ENCODE results near the gene DOK6.

The DOK6 gene

DNA sequence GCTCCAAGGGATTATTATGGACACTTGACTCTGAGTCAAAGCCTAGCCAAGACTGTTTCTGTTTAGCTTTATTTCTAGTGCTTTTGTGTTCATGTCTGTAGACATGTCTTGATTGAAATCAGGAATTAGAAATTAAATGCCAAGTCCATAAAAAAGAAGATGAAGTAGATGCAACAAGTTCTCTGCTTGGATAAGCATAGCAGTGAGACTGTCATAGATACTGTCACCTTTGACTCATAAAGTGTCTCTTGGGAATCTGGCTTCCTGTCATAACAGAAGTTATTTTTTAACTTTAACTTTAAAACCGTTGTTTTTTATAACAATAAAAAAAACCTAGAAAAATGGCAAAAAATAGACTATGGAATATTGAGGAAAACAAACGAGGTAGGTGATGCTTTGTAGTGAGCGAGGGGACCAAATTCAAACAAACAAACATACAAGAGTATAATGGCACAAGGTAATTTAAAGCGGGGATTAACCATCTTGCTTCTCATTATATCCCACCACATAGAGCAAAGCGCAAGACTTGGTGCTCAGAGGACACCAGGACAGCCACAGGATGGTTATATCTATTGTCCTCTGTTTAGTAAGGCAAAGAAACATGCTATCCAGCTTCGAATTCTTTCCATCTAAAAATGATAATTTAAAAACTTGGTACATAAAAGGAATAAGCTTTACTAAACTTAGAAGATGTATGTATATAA is 482.4 kb downstream of the DOK6 start:
- no peak for DNase-seq

DNA sequence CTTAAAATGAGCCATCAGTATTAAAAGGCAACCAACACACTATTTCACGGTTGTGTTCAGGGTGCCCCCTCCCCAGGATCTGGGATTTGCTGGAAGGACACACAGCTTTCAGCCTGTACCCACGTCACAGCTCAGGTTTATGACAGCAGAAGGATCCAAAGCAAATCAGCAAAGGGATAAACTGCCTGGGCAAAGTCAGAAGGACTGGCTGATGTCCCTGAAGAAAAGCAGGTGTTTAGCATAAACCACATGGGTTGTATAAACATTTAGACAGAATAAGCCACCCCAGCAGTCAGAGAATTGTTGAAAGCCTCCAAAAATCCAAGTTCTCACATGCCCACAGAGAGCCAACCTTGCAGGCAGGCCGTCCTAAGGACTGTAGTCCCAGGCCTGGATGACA is 483.1 kb downstream of the DOK6 start:
- DNase-seq, result no peak

DNA sequence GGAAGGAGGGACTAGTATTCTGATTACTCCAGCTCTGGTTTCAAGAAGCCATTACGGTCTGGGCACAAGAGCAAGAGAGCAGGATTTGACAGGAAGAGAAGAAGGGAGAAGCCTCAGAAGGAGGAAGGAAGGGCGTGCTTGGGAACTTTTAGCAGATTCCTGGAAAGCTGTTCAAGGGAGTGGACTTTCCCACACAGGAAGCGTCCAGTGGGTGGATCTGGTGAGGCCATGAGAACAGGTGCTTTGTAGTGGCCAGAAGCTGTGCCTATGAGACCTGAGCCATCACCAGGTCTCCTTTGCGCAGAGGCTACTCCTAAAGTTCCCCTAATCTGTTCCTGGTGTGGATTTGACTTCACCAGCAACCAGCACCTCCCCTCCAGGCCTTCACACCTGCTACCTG is 484.7 kb downstream of the DOK6 start:
- no peak for DNase-seq

DNA sequence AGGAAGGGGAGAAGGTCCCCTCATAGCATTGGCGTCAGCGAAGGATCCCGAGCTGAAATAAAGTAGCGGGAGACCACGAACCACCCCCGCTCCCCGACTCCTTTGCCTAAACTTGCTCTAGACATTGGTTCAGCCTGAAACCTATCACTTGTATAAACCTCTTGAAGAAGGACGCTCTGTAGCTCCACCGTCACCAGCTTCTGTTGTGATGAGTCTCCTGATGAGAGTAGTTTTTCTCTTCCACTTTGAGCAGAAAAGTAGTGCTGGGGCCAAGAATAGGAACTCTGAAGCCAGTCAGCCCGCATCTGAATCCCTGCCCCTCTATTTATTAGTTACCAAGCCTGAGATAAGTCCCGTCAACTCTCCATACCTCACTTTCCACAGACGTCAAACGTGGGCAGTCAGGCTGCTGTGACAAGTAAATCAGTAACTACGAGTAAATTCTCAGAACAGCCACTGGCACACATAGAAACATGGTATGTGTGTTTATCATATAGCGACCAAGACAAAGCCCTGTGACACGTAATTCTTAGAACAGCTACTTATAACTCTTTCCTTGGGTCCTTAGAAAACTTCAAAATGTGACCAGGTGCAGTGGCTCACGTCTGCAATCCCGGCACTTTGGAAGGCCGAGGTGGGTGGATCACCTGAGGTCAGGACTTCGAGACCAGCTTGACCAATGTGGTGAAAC is 485.3 kb downstream of the DOK6 start:
- no peak for DNase-seq

DNA sequence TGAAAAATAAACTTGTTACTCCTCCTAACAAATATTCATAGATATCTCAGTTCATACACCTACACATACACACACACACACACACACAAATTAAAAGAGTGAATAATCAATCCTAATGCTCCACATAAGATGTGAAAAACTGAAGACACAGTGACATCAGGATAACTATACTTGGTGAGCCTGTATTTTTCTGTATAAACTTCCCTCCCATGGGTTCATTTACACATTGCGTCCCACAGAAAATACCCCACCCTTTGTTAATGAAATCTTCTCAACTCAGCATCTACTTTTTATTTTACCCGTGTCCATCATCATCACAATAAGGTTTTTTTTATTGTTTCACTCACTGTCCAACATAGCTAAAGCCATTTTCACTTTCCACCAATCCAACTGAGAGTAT is 486.6 kb downstream of the DOK6 start:
- no peak for DNase-seq

DNA sequence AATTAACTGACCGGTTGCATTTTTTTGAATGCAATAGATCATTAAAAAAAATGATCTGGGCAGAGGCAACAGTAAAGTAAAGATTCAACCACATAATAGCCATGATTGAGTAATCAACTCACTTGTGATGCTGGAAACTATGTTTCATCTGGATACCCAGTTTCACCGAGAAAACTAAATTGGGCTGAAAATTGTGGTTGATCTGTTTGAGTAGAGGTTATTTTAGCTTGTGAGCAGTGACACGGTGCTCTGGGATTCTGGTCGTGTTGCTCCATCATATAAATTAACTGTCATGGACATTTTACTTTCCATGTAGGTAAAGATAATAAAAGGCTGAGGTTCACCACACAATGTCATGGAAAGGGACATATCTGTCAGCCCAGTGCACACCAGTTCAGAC is 488.3 kb downstream of the DOK6 start:
- DNase-seq, result no peak

DNA sequence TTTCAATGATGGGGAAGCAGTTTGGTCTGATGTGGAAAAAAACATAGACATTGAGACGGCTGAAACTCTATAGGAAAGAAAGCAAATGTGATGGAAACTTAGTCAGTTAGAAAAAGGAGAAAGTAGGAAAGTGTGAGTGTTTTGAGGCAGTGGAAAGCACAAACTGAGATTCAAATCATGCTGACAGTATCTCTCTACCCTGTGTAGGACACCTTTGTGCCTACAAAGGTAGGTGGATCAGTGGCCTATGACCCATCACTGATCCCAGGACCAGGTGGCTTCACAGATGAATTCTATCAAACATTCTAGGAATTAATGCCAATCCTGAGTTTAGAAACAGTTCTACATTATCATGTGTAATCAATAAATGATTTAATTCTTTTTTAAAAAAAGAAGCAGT is 489.9 kb downstream of the DOK6 start:
- no peak for DNase-seq

DNA sequence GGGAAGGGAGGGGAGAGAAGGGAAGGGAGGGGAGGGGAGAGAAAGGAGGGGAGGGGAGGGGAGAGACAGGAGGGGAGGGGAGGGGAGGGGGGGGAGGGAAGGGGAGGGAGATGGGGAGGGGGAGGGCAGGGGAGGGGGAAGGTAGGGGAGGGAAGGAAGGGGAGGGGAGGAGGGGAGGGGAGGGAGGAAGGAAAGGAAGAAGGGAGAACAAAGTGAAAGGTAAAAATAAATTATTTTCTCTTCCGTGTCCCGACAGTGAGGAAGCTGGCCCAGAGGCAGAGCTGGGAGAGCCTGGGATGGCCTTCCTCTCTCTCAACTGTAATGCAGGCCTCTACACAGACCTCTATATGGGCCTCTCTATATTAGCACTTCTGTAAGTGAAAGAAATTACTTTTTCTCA is 493.8 kb downstream of the DOK6 start:
- no peak for DNase-seq

DNA sequence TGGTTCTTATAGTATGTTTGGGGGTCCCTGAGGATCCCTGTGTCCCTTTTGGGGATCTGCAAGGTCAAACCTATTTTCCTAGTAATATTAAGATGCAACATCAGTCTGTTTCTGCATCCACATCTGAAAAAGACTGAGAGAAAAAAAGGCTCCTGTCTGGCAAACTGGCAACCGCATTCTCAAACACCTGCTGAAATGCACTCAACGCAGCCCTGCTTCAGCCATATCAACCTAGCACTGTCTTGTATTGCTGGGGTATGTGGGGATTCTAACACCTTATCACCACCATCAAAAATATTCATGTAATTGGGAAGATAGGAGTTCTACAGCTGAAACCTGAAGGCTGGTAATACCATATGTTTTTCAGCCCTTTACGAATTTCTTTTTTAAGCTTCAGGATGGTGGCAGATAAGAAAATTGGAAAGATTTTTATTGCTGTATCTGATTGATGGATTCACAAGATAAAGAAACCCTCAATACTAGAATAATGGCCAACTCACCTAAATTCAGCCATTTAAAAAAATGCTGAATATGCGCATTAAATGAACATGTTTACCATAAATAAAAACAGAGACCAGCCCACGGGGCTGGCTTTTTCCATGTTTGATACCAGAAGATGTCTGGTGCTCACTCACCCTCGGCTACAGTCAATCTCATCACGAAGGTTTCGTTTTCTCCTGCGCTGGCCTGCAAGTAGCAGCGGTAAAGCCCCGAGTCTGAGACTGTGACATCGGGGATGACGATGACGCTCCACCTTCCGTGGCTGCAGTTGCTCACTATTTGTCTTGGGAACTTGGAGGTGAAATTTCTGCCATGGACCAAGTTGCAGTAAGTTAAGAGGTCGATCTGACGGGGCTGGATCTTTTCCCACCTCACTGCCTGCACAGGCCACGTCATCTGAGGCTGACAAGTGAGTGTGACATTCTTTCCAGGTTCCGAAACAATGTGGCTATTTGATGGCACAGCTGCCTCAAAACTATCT is 494.7 kb downstream of the DOK6 start:
- no peak for DNase-seq

DNA sequence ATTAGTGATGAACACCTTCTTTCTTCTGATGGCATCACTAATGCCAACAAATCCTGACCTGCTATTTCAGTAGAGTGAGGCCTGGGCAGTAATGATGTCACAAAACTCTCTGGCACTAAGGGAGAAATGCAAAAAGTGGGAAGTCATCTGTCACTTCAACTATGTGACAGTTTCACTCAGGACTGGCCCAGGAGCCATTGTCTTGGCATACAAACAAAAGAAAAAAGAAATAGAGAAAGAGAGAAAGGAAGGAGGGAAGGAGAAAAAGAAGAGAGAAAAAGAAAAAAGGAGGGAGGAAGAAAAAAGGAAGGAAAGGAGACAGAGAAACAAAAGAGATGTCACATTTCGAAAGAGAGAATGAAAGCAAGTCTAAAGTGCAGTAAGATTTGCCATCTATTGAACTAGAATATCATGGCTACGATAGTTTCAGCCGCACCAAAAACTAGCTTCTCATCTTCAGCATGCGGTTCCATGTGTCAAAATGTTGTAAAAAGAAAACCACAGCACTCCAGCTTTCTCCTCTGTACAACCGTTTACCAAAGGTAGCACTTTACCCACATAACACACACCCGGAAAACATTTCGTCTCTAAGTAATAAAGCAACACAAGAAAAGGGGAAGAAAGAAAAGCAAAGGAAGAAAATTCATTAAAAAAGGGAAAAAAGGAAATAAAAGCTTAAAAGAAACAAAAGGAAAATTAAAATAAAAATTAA is 496.9 kb downstream of the DOK6 start:
- peak; percentile 20 for DNase-seq

DNA sequence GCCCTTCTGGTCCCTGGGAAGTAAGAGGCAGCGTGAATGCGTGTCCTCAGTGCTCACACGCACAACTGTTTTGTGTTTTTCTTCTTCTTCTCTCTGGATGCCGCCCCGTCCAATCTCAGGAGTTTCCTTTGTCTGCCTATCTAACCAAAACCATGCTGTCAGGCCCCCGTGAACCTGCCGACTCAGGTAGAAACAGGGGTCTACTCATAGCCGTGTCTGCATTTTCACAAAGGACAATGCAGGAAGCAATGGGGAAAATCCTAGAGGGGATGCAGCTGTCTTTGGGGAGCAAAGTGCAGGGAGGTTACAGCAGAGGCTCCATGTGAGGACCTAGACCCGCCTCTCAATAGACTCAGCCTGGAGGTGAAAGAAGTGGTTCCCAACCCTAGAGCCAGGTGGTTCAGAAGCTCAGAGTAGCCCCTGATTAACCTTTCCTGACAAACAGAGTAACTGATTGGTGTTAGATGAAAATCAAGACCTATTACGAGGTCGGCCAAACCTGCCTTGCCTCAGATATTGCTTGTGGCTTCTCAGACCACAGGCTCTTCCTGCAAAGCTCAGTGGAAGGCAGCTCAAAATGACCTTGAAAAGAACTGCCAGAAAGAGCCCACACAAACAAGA is 497.7 kb downstream of the DOK6 start:
- DNase-seq, result peak; percentile 38

Data from activated naive CD4-positive, alpha-beta T cell treated with anti-CD3 and anti-CD28 coated beads, Interleukin-2, amount 50 U/mL, for 16 hours (primary cell).